Measurements from ENCODE around the gene NALCN.

Gene NALCN

DNA sequence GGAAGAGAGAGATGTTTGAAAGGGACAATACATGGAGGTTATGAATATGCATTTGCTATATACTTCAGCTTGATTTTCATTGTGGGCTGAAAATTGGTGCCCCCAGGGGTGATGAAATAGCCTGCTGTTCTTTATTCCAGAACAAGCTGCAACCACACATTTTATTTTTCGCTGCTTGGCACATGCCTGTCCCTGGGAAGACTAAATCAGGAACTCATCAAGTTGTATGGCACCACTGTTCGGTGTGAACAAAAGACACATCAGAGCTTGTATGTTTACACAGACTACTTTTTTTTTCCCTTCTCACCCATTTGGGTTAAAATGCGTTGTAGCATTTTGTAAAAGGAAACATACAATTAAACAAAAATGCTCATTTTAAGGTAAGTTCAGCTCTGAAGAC, 230.7 kb downstream of the NALCN start:
- DNase-seq: no peak

GRCh38 chr13:101181076-101181685, 235.1 kb downstream of the NALCN start:
- no peak for DNase-seq

GRCh38 chr13:101179021-101179420, 237.3 kb downstream of the NALCN start:
- DNase-seq: peak; percentile 65

DNA sequence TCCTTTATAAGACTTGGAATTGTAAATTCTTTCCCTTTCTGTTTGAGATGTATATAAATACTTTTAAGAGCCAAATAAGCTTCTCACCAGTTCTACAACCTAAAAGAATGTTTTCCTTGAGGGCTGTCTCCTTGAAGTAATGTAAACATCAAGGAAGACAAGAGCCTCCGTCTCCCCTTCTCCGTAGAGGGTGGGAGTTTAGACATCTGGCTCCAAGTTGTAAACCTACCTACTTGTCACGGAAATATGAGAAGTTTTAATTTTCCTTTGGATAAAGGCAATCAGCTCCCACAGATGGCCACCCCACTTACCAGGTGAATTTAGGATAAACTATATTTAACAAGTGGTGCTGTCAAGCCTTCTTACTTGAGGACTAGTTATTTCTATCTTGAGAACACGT, 237.9 kb downstream of the NALCN start:
- peak; percentile 95 for DNase-seq

- DNase-seq: no peak
These were observed 246.0 kb downstream of the NALCN start for GRCh38 chr13:101170306-101170705.

- no peak for DNase-seq
These were observed 259.0 kb downstream of the NALCN start for GRCh38 chr13:101157261-101157660.

DNA sequence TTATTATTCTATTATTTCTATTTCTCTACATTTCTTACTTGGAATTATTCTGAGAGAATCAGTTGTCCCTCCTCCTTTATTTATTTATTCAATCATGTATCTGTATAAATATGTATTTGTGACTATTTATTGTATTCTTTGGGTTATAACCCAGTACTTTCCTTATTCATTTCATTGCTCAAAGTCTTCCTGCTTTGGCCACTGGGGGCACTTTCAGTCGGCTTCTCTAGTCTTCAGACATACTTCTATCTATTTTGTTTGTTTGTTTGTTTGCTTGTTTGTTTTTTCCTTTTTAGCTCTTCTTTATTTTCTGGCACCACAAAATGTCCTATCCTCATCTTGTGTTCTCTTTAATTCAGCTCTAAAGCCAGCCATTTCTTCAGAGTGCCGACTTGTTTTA, 260.4 kb downstream of the NALCN start:
- DNase-seq: no peak

GRCh38 chr13:101152184-101152583, 264.1 kb downstream of the NALCN start:
- DNase-seq: peak; percentile 36

GRCh38 chr13:101150998-101151397, 265.3 kb downstream of the NALCN start:
- DNase-seq: peak; percentile 84

DNA sequence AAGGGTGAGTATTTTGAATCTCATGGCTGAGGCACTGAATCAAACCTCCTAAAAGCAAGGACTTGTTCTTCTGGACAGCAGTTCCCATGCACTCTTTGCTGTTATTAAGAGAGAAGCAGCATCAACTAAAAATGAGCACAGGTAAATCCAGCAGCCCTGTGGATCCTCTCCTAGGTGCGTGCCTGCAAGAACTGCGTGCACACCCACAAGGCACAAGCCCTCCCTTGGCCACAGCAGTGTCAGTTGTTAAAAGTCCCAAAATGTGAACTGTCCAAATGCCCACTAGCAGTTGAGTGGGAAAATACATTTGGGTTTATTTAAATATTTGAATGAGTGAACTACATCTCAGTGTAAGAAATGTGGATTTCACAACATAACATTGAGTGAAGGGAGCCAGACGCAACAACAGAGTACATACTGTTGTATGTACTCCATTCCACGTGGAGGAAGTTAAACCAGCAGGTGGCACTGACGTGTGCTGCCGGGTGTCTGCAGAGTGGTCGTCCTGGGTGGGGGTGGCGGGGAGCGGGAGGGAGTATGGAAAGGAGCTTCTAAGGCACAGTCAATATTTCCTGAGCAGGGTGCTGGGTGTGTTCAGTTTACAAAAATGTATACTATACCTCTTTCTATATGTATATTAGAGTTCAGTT, 266.4 kb downstream of the NALCN start:
- DNase-seq: peak; percentile 45

GRCh38 chr13:101146101-101146898, 270.0 kb downstream of the NALCN start:
- DNase-seq: no peak

DNA sequence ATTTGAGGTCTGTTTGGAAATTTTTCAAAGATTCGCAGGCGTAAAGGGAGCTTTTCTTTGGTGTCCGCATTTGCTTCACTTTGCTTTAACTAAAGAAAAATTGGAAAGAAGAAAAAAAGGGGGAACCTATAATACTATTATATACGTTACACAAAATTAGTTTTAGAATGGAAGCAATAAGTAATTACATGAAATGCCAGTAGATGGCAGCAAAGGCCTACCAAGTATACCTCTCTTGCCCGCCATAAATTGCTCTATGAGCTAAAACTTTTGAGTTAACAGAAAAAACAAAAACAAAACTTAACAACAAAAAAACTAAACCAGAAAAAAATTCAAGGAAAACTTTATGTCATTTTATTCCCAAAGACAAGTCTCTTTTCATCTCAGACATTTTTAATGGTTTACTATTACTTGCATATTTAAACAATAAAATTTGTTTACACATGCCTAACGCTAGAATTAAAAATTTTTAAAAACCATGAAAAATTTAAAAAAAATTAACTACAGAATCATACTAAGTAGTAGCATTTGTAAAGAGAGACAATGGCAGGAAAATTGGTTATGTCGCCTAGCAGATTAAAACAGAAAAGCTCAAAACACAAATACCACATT, 271.4 kb downstream of the NALCN start:
- peak; percentile 71 for DNase-seq

GRCh38 chr13:101140936-101141335, 275.4 kb downstream of the NALCN start:
- peak; percentile 59 for DNase-seq

DNA sequence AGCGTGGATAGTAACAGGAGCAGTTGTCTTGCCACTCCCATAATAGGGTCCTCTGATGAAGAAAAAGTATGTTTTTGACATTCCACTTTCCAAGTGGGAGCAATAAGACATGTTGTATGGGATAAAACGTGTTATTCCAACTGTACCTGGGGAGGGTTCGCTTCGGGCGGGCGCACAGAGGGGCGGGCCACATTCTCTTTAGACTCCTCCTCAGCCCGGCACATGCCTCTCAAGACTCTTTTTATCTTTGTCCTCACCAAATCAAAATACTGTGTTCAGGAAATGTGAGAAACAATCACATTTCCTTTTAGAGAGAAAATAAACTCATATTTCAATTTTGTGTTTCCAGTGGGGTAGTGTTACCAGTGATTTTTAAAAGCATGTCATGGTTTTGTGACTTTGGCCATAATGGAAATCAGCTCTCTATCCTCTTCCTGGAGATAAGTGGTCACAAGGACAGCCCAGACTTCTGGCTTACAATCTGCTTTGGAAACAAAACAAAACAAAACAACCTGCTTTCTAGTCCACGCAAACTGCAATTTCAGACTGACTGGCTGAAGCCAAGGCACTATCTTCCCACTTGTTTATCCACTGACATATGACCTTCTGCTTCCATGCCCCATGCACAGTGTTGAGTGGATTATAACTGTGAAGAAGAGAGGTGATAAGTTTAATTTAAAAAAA, 276.1 kb downstream of the NALCN start:
- DNase-seq: peak; percentile 20

DNA sequence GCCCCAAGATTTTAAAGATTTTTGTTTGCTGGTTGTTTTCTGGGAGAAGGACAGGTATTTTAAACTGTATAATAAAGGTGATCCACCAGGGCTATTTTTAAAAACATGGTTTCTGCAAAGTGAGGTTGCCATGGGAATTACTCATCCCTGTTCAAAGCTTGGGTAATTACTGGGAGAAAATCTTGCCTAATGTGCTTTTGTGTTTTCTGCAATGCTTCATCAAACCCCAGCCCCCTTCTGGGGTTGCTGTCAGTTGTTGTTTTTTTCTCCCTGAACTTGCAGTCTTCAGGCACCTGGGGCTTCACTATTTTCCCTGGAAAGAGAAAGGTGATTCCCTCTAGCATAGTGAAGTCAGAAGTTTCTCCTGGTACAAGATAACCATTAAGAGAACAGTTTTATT, 277.2 kb downstream of the NALCN start:
- peak; percentile 12 for DNase-seq

- DNase-seq: peak; percentile 78
These were observed 288.5 kb downstream of the NALCN start for GRCh38 chr13:101127741-101128353.

DNA sequence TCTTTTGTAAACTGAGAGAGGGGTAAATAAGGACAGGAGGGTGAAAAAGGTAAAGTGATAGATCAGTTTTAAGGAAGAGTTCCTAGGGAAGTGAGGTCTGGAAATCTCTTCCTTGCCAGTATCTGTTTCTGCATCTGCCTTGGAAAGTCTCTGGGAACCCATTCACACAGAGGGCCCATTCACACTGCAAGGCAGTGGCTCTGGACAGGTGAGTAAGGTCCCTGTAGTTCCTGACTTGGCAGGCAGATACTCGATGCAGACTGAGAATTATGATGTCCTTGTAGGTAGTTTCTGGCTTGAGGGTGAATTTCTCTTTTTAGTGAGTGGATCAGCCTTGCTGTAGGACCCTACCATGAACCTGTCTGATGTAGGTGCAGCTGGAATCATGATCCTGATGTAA, 293.3 kb downstream of the NALCN start:
- DNase-seq: no peak

- DNase-seq: no peak
These were observed 294.7 kb downstream of the NALCN start for GRCh38 chr13:101121608-101122007.

GRCh38 chr13:101120007-101120406, 296.3 kb downstream of the NALCN start:
- DNase-seq: no peak

- no peak for DNase-seq
These were observed 299.5 kb downstream of the NALCN start for GRCh38 chr13:101116826-101117225.

DNA sequence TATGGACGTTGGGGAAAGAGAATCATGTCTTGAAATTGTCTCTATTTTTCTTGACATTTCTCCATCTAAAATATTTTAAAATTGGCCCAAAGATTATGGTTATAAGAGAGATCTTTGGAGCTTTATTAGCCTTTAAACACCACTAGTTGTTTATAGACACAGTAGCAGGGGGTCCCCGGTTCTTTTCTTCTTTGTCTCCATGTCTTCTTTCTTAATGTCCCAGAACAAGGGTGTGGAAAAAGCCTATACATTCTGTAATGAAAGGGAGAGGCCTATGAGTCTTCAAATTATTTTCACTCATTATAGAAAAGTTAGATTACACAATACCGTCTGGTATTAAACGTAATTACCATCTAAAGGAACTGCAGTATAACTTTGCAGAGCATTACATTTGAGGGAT, 300.0 kb downstream of the NALCN start:
- no peak for DNase-seq

GRCh38 chr13:101115762-101116171, 300.5 kb downstream of the NALCN start:
- peak; percentile 32 for DNase-seq

- no peak for DNase-seq
These were observed 304.4 kb downstream of the NALCN start for GRCh38 chr13:101111894-101112293.
